NCI-H2227 treated with DMSO at 0.1 percent for 48 hours (cell line): Measurements from ENCODE around the gene STIM1.

Source experiments
- DNase-seq: peaks from one replicate; lab custom pipeline; 2025; lab: John Stamatoyannopoulos, UW

Gene STIM1

DNA sequence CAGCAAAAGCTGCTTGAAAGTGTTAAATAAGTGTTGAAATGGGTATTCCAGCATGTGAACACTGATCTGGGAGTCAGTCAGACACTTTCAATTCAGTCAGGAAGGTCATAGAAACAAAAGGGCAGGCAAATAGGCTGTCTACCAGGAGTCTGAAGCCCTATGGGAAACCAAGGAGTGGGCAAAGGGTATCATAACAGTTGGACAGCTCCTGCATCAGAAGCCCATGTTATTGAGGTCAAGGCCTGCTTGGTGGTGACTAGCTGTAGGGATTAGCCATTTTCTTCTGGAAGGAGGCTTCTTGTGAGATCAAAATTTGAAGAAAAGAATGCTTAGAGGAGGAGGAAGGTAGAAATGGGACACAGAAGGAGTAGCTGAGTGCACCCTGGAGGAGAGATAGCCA, 97.3 kb downstream of the STIM1 start:
- no peak for DNase-seq

DNA sequence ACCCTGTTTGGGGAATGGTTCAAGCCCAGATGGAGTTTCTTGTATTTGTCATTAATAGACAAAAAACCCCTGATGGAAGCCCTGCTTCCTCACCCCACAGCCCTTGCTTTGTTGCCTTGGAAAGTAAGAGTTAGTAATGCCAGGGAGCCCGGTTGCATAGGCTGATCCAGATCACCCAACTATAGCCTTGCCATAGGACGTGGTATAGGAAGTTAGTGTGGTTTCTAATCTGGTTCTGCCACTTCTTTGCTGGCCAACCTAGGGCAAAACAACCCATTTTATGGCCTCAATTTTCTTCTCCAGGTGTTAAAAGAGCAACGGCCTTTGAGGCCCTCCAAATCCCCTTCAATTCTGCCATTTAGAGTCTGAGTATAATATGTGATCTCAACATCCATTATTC, 97.9 kb downstream of the STIM1 start:
- DNase-seq, result no peak

DNA sequence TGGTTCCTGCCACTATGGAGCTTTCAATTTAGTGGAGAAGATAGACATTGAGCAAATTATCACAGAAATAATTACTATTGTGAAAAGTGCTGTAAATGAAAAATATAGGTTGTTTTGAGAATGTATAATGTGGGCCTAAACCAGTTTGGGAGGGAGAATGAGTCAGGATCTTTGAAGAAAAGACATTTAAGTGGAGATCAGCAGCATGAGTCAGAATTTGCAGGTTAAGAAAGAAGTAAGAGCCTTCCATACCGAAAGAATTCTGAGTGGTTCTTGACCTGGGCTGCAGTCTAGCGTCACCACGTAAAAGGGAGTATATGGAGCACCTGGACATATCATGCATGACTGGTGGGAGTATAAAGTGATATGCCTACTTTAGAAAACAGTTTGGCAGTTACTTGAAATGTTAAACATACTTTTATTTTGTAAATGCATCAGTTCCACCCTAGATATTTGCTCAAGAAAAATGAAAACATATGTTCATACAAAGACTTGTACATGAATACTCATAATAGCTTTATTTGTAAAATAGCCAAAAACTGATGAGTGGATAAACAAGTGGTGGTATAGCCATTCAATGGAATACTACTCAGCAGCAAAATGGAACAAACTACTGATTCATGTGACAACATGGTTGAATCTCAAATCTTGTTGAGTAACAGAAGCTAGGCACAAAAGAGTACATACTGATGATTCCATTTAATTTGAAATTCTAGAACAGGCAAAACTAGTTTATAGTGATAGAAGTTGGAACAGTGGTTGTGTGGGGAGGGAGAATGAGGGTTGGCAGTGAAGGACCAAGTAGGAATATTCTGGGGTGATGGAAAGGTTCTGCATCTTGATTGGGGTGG, 99.2 kb downstream of the STIM1 start:
- no peak for DNase-seq

DNA sequence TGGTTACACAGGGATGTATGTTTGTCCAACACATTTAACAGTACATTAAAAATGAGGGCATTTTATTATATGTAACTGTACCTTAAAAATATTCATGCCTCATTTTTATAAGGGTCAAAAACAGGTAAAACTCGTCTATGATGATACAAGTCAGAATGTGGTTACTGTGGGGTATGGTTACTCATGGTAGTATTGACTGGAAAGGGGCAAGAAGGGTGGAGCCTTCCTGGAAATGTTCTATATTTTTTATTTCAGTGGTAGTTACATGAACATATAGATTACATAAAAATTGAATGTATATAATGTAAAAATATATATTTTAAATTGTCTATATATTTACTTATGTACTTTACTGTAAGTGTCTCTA, 99.8 kb downstream of the STIM1 start:
- no peak for DNase-seq

DNA sequence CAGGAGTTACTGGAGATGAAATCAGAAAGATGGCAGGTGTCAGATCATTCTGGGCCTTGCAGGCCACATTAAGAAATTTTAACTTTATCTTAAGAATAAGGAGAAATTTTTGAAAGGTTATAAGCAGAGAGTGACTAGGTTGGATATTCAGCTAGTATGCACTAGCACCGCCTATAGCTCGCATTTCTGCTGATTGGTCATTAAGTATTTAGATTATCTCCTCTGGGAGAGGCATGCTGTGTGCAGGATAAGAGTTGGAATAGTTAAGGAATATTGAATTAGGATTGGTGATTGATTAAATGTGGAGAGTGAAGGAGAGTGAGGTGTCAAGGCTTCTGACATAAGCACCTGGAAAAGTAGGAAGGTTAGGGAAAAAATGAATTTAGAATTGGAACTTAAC, 100.6 kb downstream of the STIM1 start:
- no peak for DNase-seq

DNA sequence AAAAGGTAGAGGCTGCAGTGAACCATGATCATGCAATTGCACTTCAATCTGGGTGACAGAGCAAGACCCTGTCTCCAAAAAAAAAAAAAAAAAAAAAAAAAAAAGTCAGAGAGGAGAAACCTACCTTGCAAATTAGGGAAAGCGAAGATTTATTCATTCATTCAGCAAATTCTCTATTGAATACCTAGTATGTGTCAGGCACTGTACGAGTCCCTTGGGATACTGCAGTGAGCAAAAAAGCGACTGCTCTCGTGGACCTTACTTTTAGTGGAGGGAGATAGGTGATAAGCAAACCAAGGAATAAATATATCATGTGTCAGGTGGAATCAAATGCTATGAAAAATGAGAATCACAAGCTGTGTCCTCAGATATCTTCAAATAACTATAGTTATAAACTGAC, 101.3 kb downstream of the STIM1 start:
- no peak for DNase-seq

DNA sequence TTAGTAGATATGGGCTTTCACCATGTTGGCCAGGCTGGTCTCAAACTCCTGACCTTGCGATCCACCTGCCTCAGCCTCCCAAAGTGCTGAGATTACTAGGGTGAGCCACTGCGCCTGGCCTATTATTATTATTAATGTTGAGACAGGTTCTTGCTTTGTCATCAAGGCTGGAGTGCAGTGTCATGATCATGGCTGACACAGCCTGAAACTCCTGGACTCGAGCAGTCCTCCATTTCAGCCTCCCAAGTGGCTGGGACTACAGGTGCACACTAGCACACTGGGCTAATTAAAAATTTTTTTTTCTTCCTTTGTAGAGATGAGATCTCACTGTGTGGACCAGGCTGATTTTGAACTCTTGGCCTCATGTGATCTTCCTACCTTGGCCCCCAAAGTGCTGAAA, 102.0 kb downstream of the STIM1 start:
- DNase-seq, result no peak

DNA sequence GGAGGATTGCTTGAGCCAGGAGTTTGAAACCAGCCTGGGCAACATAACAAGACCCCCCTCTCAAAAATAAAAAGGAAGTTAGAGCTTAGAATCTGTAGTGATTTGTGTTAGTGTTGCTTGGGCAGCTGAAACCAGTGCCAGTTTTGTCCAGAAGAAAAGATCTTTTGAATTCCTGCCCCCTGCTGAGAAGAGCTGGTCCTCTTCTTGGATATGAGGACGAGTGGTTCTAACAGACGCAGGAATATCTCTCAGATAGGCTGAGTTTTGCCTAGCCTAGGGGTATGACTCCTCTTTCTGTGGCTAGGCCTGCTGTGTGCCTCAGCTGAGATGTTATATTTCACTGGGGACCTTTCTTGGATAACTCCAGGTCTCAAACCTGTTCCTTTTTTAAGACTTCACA, 102.8 kb downstream of the STIM1 start:
- no peak for DNase-seq

DNA sequence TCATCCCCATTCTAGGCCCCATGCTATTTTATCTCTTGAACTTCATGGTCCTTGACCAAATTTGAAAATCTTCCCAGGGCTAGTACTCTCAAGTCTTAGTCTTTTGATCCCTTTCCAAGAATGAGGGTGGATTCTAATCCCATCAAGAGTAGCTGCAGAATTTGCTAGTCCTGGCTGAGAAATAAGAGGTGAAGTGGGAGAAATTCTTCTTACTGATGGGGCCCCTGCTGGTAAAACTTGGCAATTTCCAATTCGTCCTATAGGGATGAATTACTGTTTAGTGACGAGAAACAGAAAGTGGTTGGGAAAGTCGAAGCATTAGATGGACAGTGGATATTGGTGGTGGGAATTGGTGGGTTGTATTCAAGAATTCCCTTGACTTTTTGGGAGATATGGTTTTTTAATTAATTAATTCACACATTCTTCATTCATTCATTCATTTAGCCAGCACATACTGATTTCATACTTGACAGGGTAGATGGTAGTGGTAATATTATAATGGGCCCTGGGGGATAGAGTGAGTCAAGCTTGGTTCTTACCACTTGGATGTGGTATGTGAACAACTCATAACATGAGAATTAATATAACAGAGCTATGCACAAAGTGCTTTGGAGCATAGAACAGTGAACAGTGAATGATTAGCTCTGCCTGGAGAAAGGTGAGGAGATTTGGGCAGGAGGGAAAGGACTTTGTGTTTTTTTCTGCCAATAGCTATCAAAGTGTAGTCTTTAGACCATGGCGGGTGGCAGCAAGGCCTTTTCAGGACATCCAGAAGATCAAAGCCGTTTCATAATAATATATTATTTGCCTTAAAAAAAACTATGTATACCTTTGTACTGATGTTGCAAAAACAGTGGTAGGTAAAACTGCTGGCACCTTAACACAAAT, 103.8 kb downstream of the STIM1 start:
- DNase-seq, result no peak

DNA sequence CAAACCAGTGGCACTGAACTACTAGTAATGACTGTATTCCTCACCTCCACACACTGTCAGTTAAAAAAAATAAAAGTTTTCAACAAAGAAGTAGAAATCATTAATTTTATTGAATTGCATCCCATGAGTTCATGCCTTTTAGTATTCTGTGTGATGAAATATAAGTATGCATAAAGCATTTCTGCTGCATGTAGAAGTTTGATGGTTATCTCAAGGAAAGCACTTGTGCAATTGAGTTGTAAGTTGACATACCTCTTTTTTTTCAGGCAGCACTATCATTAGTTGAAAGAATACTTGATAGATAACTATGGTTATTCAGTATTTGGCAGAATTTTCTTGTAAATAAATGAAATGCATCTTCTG, 104.4 kb downstream of the STIM1 start:
- no peak for DNase-seq

DNA sequence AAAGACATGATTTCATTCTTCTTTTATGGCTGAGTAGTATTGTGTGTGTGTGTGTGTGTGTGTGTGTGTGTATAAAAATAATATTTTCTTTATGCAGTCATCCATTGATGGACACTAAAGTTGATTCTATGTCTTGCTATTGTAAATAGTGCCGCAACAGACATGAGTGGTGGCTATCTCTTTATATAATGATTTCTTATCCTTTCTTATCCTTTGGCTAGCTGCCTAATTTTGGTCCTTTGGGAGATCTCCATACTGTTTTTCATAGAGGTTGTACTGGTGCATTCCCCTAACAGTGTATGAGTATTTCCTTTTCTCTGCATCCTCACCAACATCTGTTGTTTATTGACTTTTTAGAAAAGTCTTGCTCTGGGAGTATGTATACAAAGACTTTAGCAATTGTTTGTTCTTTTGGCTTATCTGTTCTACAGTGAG, 107.0 kb downstream of the STIM1 start:
- DNase-seq, result no peak

DNA sequence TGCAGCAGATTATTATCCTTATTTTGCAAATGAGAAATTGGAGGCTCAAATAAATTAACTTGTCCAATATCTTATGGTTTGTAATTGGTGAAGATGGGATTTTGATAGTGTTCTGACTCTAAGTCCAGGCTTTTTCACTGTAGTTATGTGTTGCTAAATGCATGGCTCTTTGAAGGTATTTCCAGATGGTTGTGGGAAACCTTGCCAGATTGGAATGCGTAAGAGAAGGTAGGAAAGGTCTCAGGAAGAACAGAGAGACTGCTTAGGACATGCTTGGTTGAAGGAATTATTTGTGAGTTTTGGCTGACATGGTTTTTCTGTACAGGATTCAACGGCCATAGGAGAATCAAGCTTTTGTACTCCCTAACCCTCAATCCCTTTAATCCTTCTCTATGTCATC, 108.6 kb downstream of the STIM1 start:
- no peak for DNase-seq

DNA sequence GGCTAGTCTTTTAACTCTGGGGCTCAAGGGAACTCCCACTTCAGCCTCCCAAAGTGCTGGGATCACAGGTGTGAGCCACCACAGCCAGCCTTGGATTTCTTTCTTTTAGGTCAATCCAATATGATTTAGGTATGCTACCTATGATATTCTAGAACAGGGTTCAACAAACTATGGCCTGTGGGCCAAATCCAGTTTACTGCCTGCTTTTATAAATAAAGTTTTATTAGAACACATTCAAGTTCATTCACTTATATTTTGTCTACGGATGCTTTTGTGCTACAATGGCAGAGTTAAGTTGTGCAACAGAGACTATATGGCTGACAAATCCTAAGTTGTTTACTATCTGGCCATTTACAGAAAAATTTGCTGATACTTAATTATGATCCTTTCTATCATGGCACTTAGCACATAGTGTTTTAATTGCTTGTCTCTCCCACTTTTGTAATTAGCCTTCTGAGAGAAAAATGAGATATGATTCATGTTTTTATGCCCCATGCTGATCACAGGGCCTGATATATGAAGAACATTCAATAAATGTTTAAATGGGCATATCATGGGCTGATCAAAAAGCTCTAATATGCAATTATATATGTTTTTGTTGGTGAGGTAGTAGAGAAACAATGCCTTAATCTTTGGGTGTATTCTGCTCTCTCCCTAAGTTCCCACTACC, 109.6 kb downstream of the STIM1 start:
- DNase-seq, result no peak

DNA sequence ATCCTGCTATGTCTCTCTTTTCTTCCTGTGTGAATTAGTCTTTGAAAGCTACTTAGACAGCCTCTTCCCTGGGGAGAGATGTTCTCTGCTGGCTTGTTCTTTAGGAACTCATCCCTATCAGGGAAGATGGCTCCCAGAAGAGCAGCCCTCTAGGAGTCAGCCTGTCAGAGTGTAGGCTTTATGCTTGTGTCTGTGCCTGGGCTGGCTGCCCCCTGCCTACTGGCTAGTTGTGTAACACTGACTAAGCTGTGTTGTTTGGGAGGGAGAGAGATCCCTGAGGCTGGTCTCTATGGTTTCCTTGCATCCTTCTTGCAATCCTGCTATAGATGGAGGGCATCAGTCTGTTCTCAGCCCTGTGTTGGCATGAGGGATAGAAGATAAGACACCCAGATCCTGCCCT, 112.2 kb downstream of the STIM1 start:
- no peak for DNase-seq

DNA sequence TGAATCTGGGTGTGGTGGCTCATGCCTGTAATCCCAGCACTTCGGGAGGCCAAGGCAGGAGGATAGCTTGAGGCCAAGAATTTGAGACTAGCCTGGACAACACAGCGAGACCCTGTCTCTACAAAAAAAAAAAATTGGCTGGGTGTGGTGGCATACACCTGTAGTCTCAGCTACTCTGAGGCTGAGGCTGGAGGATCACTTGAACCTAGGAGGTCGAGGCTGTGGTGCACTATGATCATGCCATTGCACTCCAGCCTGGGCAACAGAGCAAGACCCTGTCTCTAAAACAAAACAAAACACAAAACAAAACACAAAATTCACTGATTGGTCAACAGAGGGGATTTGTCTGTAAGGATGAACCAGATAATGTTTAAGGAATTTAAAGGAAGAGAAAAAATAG, 113.7 kb downstream of the STIM1 start:
- DNase-seq, result no peak

DNA sequence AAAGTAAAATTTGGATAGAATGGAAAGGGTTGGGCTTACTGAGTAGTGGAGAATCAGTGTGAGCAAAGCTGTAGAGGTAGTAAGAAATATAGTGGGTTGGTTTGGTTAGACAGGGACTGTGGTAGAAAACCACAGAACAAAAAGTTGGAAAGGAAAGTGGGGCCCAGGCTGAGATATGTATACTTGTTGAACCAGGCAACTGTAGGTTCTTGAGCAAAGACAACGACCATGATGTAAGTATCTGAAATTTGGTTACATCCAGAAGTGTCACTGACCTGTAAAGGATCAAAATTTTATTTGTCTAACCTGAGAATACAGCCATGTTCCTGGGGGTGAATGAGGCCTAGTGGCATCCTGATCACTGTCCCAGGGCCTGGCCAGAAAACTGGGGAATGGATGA, 114.1 kb downstream of the STIM1 start:
- no peak for DNase-seq

DNA sequence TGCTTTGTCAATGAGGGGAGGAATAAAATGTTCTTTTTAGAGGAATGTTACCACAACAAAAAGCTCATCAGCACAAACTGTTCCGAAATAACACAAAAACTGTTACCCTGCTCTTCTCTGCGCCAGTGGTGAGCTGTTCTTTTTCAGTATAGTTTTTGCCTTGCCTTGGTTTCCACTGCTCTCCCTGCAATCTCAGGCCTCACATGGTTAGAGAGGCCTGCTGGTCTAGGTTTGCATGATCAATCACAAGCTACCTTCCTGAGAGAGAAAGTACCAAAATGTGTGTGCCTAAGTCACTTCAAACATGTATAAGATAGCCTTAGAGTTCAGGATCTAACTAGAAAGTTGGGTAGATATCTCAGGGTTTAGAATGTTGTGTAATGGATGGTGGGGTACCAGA, 114.6 kb downstream of the STIM1 start:
- no peak for DNase-seq

DNA sequence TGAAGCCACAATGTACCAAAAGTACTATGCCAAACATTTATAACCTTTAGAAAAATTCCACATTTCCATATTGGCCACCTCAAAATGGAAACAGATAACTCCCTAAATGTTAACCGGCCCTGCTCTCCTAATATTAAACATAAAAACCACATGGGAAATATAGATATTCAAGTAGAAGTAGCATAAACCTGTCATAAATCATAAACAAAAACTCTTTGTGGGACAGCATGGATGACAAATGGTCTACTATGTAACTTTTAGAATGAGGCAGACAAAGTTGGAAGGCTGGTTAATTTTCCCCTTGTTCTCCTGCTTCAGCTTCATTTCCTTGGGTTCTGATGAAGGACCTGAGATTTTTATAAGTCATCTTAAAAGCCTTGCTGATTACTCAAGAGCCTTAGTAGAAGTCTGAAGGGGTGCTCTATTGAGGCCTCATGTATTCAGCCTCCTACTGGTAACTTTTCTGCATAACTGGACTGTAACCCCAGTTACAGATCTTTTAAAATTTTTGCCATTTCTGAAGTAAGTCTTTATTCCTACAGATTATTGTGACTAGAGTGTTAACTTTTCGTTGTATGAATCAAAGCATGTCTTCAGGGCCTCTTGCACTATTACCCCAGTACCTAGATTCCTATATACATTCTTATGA, 116.4 kb downstream of the STIM1 start:
- DNase-seq, result no peak

DNA sequence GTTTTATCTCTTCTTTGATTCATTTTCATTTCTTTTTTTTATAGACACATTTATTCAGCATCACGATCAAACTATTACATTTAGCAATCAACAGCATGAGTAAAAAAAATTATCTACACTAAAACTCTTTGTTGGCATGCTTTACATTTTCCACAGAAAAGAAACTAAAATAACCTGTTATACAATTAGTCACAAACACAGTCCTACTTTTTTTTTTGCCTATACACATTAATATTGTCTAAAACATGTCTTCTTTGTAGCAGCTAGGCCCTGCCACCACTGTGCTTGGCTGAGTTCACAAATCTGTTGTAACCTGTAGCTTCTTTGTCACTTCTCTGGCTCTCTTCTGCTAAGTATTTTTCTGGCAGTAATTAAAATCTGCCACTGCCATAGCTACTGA, 117.0 kb downstream of the STIM1 start:
- DNase-seq, result no peak

DNA sequence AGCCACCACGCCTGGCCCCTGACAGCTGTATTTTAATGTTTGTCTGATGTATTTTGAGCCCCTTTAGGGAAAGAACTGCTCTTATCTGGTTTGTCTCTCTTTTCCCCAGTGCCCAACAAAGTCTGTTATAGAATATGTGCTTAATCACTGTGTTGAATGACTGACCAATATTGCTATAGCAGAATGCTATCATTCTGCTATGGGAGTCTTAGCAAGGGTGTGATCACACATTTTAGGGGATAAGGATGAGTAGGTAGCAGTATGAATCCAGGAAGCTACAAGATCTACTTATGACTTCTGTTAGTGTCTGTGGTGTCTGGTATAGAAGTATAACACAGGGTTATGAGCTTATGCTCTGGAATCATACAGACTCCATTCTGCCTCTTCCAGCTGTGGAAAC, 121.6 kb downstream of the STIM1 start:
- no peak for DNase-seq

DNA sequence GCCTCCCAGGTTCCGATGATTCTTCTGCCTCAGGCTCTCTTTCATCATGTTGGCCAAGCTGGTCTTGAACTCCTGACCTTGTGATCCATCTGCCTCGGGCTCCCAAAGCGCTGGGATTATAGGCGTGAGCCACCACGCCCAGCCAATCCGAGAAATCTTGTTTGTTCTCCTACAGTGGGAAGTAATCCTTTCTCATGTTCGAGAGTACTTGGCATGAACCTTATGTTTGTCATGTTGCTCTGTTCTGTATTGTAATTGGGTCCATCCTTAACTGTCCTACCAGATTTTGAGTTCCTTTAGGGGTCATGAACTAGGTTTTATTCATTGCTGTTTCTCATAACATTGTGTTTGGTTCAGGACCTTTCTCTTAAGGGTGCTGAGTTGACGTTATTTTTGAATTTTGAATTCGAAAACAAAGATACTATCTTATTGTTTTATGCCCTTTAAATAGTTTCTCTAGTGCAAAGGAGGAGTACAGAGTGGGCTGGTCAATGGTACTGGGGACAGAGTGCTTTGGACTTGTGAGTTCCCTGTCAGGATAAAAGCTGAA, 125.7 kb downstream of the STIM1 start:
- DNase-seq, result no peak

DNA sequence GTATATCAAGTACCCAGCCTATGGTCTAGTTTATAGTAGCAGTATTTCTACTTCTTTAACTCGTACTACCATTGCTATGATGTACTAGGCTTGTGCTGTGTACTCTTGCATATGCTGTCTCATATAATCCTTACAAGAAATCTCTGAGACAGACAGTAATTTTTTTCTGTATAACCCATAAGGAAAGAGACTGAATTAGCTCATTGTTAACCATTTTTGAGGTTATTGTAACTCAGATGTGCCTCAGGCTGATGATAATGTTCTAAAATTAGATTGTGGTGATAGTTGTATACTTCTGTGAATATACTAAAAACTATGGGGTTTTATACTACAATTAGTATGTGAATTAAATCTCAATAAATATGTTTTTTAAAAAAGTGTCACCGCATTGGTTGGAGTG, 127.0 kb downstream of the STIM1 start:
- no peak for DNase-seq
